ENCODE data around the gene PRPF18.
"Not testable (repeated sequence)": the region's sequence is repeated elsewhere in the genome, so short reads cannot be mapped to it uniquely, and the experiment has no call there.

PRPF18 gene, protein sequence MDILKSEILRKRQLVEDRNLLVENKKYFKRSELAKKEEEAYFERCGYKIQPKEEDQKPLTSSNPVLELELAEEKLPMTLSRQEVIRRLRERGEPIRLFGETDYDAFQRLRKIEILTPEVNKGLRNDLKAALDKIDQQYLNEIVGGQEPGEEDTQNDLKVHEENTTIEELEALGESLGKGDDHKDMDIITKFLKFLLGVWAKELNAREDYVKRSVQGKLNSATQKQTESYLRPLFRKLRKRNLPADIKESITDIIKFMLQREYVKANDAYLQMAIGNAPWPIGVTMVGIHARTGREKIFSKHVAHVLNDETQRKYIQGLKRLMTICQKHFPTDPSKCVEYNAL

DNA sequence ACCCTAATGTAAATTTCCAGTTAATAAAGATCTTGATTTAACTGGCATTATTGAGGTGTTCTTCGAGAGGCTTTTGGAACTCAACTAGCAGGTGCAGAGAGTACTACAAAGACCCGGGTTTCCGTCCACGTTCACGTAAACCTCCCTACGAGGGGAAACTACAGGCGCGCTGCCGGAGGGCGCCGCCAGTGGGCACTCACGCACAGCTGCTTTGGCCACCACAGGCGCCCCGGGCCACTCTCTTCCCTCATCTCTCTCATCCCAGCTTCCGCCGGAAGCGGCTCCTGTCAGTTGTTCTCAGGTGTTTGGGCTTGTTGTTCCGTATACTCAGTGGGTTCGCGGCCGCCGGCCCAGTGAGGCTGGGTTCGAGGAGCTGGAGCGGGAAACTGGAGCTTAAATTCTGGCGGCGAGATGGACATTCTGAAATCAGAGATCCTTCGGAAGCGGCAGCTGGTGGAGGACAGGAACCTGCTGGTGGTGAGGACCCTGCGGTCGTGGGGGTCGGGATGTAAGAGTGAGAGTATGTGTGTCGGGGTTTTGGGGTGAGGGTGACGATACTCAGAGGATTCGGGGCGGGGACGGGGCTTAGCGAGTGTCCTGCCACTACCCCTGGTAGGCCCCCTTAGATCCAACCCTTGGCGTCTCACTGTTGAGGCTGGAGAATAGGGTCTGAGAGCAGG lies at the start of gene PRPF18:
Gene PRPF18, plus strand, starts transcription at position 290 of the 680 bp plus-strand sequence. Its CDS starts 122 bp downstream, at position 412.
- DNase-seq (peak; percentile 95), ATAC-seq (ENCODE audit: insufficient read depth, low read depth) (peak; percentile 99)
- Histone ChIP-seq H3K4me2 (ENCODE audit: insufficient read depth, low read length) (peak within 1 kb of the TSS; percentile 95), H3K79me2 (ENCODE audit: insufficient read depth, low read length) (peaks cover 45% of the 10 kb centered on the region), H3K4me1 (ENCODE audit: insufficient read depth, low read length) (peaks cover 31% of the 10 kb centered on the region), H3K36me3 (ENCODE audit: insufficient read depth, low read length) (peaks cover under 1% of the 10 kb centered on the region), H3K27me3 (ENCODE audit: insufficient read depth, low read length, poor library complexity) (peaks cover 5% of the 10 kb centered on the region), H3K9ac (ENCODE audit: low read depth, low read length) (peak within 1 kb of the TSS; percentile 79), H3K4me3 (ENCODE audit: low read depth in 1 of 2, low read length in 2 of 2) (peak within 1 kb of the TSS; percentile 89 to 98), H2AFZ (ENCODE audit: low read depth, low read length) (peak within 1 kb of the TSS; percentile 99), H4K20me1 (ENCODE audit: insufficient read depth, low read length) (peaks cover 9% of the 10 kb centered on the region; the same call in 1 of the 2 replicates), H3K27ac (ENCODE audit: low read length) (peak within 1 kb of the TSS; percentile 87), H3K9me3 (ENCODE audit: insufficient read depth, low read length, severe bottlenecking) (no peaks in the 10 kb centered on the region)
- TF ChIP-seq EZH2 (IDR thresholded peaks at IDR 0.05; ENCODE audit: borderline replicate concordance, low read depth, low read length, severe bottlenecking): no peak
- peak; percentile 98 for TF ChIP-seq CTCF (IDR thresholded peaks at IDR 0.05; ENCODE audit: borderline replicate concordance, extremely low read depth, low read length, poor library complexity, severe bottlenecking)

GRCh38 chr10:13537985-13538384 lies 48.8 kb upstream of the PRPF18 start:
- DNase-seq: not testable (repeated sequence)

GRCh38 chr10:13542533-13542932 lies 44.2 kb upstream of the PRPF18 start:
- H3K4me3 ChIP-seq (ENCODE audit: low read depth in 1 of 2, low read length in 2 of 2): no peak overlapping the region
- H4K20me1 ChIP-seq (ENCODE audit: insufficient read depth, low read length): no peaks in the 10 kb centered on the region; the same call in 1 of the 2 replicates
- no peaks in the 10 kb centered on the region for H3K9me3 ChIP-seq (ENCODE audit: insufficient read depth, low read length, severe bottlenecking)
- H3K36me3 ChIP-seq (ENCODE audit: insufficient read depth, low read length): no peaks in the 10 kb centered on the region
- H3K79me2 ChIP-seq (ENCODE audit: insufficient read depth, low read length): no peaks in the 10 kb centered on the region
- ATAC-seq (ENCODE audit: insufficient read depth, low read depth) (no peak), DNase-seq (no peak)
- H3K4me2 ChIP-seq (ENCODE audit: insufficient read depth, low read length): no peak overlapping the region
- H3K9ac ChIP-seq (ENCODE audit: low read depth, low read length): no peak overlapping the region
- TF ChIP-seq CTCF (IDR thresholded peaks at IDR 0.05; ENCODE audit: borderline replicate concordance, extremely low read depth, low read length, poor library complexity, severe bottlenecking) (no peak), EZH2 (IDR thresholded peaks at IDR 0.05; ENCODE audit: borderline replicate concordance, low read depth, low read length, severe bottlenecking) (no peak)
- H2AFZ ChIP-seq (ENCODE audit: low read depth, low read length): no peak overlapping the region
- no peak overlapping the region for H3K27ac ChIP-seq (ENCODE audit: low read length)
- H3K27me3 ChIP-seq (ENCODE audit: insufficient read depth, low read length, poor library complexity): peaks cover 21% of the 10 kb centered on the region
- no peaks in the 10 kb centered on the region for H3K4me1 ChIP-seq (ENCODE audit: insufficient read depth, low read length)

More at GRCh38 chr10:13537985-13538384, 48.8 kb upstream of the PRPF18 start:
- not testable (repeated sequence) for H3K4me1 ChIP-seq (ENCODE audit: insufficient read depth, low read length); H3K9me3 ChIP-seq (ENCODE audit: insufficient read depth, low read length, severe bottlenecking); H3K4me2 ChIP-seq (ENCODE audit: insufficient read depth, low read length); H3K4me3 ChIP-seq (ENCODE audit: low read depth in 1 of 2, low read length in 2 of 2); H4K20me1 ChIP-seq (ENCODE audit: insufficient read depth, low read length); H3K79me2 ChIP-seq (ENCODE audit: insufficient read depth, low read length); ATAC-seq (ENCODE audit: insufficient read depth, low read depth); H3K27ac ChIP-seq (ENCODE audit: low read length); H3K9ac ChIP-seq (ENCODE audit: low read depth, low read length); H3K27me3 ChIP-seq (ENCODE audit: insufficient read depth, low read length, poor library complexity); H3K36me3 ChIP-seq (ENCODE audit: insufficient read depth, low read length); H2AFZ ChIP-seq (ENCODE audit: low read depth, low read length)

GRCh38 chr10:13550802-13551201 lies 36.0 kb upstream of the PRPF18 start:
- Histone ChIP-seq H2AFZ (ENCODE audit: low read depth, low read length) (no peak overlapping the region), H3K27ac (ENCODE audit: low read length) (no peak overlapping the region), H3K4me3 (ENCODE audit: low read depth in 1 of 2, low read length in 2 of 2) (no peak overlapping the region), H3K79me2 (ENCODE audit: insufficient read depth, low read length) (no peaks in the 10 kb centered on the region), H4K20me1 (ENCODE audit: insufficient read depth, low read length) (no peaks in the 10 kb centered on the region), H3K27me3 (ENCODE audit: insufficient read depth, low read length, poor library complexity) (peaks cover 4% of the 10 kb centered on the region), H3K4me2 (ENCODE audit: insufficient read depth, low read length) (no peak overlapping the region), H3K9me3 (ENCODE audit: insufficient read depth, low read length, severe bottlenecking) (no peaks in the 10 kb centered on the region), H3K36me3 (ENCODE audit: insufficient read depth, low read length) (no peaks in the 10 kb centered on the region), H3K4me1 (ENCODE audit: insufficient read depth, low read length) (no peaks in the 10 kb centered on the region), H3K9ac (ENCODE audit: low read depth, low read length) (no peak overlapping the region)
- TF ChIP-seq EZH2 (IDR thresholded peaks at IDR 0.05; ENCODE audit: borderline replicate concordance, low read depth, low read length, severe bottlenecking) (no peak), CTCF (IDR thresholded peaks at IDR 0.05; ENCODE audit: borderline replicate concordance, extremely low read depth, low read length, poor library complexity, severe bottlenecking) (no peak)
- DNase-seq (no peak), ATAC-seq (ENCODE audit: insufficient read depth, low read depth) (no peak)

Data from DND-41 (cell line).